A673 (cell line): ENCODE data around the gene STK10.

ENCODE experiments used
- CTCF ChIP-seq: fragments of 300-800, 200-600 bp; sonication (generic); conservative IDR thresholded peaks from 2 replicates; pipeline ENCODE4 v1.5.1; 2017; ENCODE audit warnings: low read depth, mild to moderate bottlenecking, antibody characterized with exemption, low read length, moderate library complexity, mixed read lengths
- EZH2 ChIP-seq: fragments of 200-600 bp; sonication (generic); IDR thresholded peaks from 2 replicates; pipeline ENCODE4 v1.6.1; 2017; ENCODE audit warnings: borderline replicate concordance, low read depth, mild to moderate bottlenecking, mixed read lengths, antibody characterized with exemption, low read length; ENCODE audit not compliant: poor library complexity, severe bottlenecking

- TF ChIP-seq CTCF, result no peak
- TF ChIP-seq EZH2, result no peak
Observed at GRCh38 chr5:172006321-172007174, 181.5 kb downstream of the STK10 start, which contains the start of gene FBXW11.
